ENCODE data around the gene DGKQ.

DNA sequence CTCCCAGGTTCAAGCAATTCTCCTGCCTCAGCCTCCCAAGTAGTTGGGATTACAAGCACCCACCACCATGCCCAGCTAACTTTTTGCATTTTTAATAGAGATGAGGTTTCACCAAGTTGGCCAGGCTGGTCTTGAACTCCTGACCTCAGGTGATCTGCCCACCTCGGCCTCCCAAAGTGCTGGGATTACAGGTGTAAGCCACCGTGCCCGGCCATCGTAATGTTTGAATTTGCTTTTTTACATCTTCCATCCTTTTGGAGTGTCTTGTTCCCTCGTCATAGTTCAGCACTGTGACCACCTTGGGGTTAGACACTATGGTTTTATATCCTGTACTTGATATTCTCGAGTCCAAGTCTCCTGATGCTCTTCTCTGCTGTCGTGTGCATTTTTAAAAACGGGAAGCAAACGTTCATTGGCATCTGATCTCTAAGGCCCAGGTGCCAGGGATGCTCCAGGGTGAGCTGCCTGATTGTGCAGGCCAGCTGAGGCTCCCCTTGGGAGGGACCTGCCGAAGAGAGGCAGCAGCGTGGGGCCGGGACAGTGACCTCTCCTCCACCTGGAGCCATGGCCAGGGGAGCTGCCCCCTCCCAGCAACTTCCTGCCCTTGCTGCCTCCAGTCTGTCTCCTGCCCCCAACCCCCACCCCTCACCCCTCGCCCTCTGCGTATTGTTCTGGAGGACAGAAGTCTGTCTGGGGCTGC, 16.7 kb downstream of the DGKQ start:
- TF ChIP-seq CTCF (IDR thresholded peaks at IDR 0.05; ENCODE audit: low read depth, low read length, poor library complexity, severe bottlenecking) (no peak), EZH2phosphoT487 (IDR thresholded peaks at IDR 0.05; ENCODE audit: borderline replicate concordance, low read length) (no peak)

Measured in DOHH2 (cell line).